Liver (tissue), 9 donors: ENCODE data around the gene STOML3. TPM values are rescaled to one million over a fixed set of nuclear protein-coding genes. Genes with fewer than 3 reads are reported as not detected.

Experiments
- DNase-seq: peaks from one replicate; pipeline ENCODE4 v3.0.0-alpha.2; 2017; ENCODE audit warnings: low spot score
- H3K27ac ChIP-seq, 2 donors: one replicate each; pipeline ENCODE4 v1.7.0; 2013; ENCODE audit warnings: inconsistent platforms in 2 of 2, low read length in 2 of 2, control low read depth in 1 of 2, low read depth in 1 of 2, mild to moderate bottlenecking in 1 of 2
- H3K27me3 ChIP-seq, 4 donors: one replicate each; pipeline versions ENCODE4 v1.6.1 to v1.7.0; 2013; ENCODE audit warnings: low read length in 3 of 4, inconsistent platforms in 1 of 4, mild to moderate bottlenecking in 1 of 4, moderate library complexity in 1 of 4; ENCODE audit not compliant: control insufficient read depth in 4 of 4, insufficient read depth in 4 of 4
- H3K36me3 ChIP-seq, 4 donors: one replicate each; pipeline versions ENCODE4 v1.6.1 to v1.7.0; 2013; ENCODE audit warnings: low read length in 3 of 4, mild to moderate bottlenecking in 3 of 4, low read depth in 1 of 4, moderate library complexity in 1 of 4; ENCODE audit not compliant: control insufficient read depth in 4 of 4, insufficient read depth in 3 of 4
- H3K4me1 ChIP-seq, 4 donors: one replicate each; pipeline versions ENCODE4 v1.6.1 to v1.7.0; 2013; ENCODE audit warnings: low read length in 3 of 4, mild to moderate bottlenecking in 3 of 4, moderate library complexity in 1 of 4; ENCODE audit not compliant: control insufficient read depth in 4 of 4, insufficient read depth in 4 of 4
- H3K4me3 ChIP-seq, 3 donors: one replicate each; pipeline versions ENCODE4 v1.6.1 to v1.7.0; 2013; ENCODE audit warnings: low read length in 3 of 3, control low read depth in 1 of 3, low read depth in 1 of 3, mild to moderate bottlenecking in 1 of 3
- H3K9ac ChIP-seq, 2 donors: one replicate each; pipeline ENCODE4 v1.7.0; 2013; ENCODE audit warnings: low read length in 2 of 2, mild to moderate bottlenecking in 2 of 2, moderate library complexity in 2 of 2, control low read depth in 1 of 2, low read depth in 1 of 2
- H3K9me3 ChIP-seq, 4 donors: one replicate each; pipeline versions ENCODE4 v1.6.1 to v1.7.0; 2013; ENCODE audit warnings: low read length in 3 of 4; ENCODE audit not compliant: control insufficient read depth in 4 of 4
- ATF3 ChIP-seq: IDR thresholded peaks from 2 replicates; pipeline ENCODE4 v1.6.1; 2016; ENCODE audit warnings: antibody characterized with exemption
- CTCF ChIP-seq: fragments of 150-350 bp; IDR thresholded peaks from 2 replicates; pipeline ENCODE4 v1.5.1; 2017; ENCODE audit warnings: improper control_type of control experiment, low read depth, low read length; ENCODE audit not compliant: missing input control
- EGR1 ChIP-seq, 2 donors: IDR thresholded peaks; 2 replicates each; pipeline ENCODE4 v1.6.1; 2016 to 2018; ENCODE audit warnings: antibody characterized with exemption in 2 of 2, low read depth in 2 of 2
- FOXA1 ChIP-seq: IDR thresholded peaks from 2 replicates; pipeline ENCODE4 v1.6.1; 2016; ENCODE audit warnings: antibody characterized with exemption
- FOXA2 ChIP-seq: IDR thresholded peaks from 2 replicates; pipeline ENCODE4 v1.6.1; 2016; ENCODE audit warnings: antibody characterized with exemption
- GABPA ChIP-seq, 2 donors: IDR thresholded peaks in 1 of 2; conservative IDR thresholded peaks in 1 of 2; 2 replicates each; pipeline ENCODE4 v1.6.1; 2016; ENCODE audit warnings: antibody characterized with exemption in 2 of 2, mild to moderate bottlenecking in 1 of 2, moderate library complexity in 1 of 2
- HNF4A ChIP-seq, 2 donors: conservative IDR thresholded peaks; 2 replicates each; pipeline ENCODE4 v1.6.1; 2016; ENCODE audit warnings: antibody characterized with exemption in 2 of 2, mild to moderate bottlenecking in 2 of 2
- HNF4G ChIP-seq: IDR thresholded peaks from 2 replicates; pipeline ENCODE4 v1.6.1; 2016; ENCODE audit warnings: antibody characterized with exemption
- JUND ChIP-seq, 2 donors: IDR thresholded peaks; 2 replicates each; pipeline ENCODE4 v1.6.1; 2016; ENCODE audit warnings: antibody characterized with exemption in 2 of 2
- MAX ChIP-seq: IDR thresholded peaks from 2 replicates; pipeline ENCODE4 v1.6.1; 2016; ENCODE audit warnings: antibody characterized with exemption
- NR2F2 ChIP-seq: IDR thresholded peaks from 2 replicates; pipeline ENCODE4 v1.6.1; 2016; ENCODE audit warnings: antibody characterized with exemption
- RAD21 ChIP-seq, 2 donors: IDR thresholded peaks; 2 replicates each; pipeline ENCODE4 v1.6.1; 2016; ENCODE audit warnings: antibody characterized with exemption in 2 of 2, mild to moderate bottlenecking in 2 of 2
- REST ChIP-seq: IDR thresholded peaks from 2 replicates; pipeline ENCODE4 v1.6.1; 2016; ENCODE audit warnings: antibody characterized with exemption, mild to moderate bottlenecking
- RXRA ChIP-seq, 2 donors: IDR thresholded peaks; 2 replicates each; pipeline ENCODE4 v1.6.1; 2017 to 2018; ENCODE audit warnings: antibody characterized with exemption in 2 of 2, mild to moderate bottlenecking in 1 of 2
- SP1 ChIP-seq: IDR thresholded peaks from 2 replicates; pipeline ENCODE4 v1.6.1; 2018; ENCODE audit warnings: antibody characterized with exemption, mild to moderate bottlenecking
- TAF1 ChIP-seq: conservative IDR thresholded peaks from 2 replicates; pipeline ENCODE4 v1.6.1; 2016; ENCODE audit warnings: antibody characterized with exemption, mild to moderate bottlenecking
- YY1 ChIP-seq: IDR thresholded peaks from 2 replicates; pipeline ENCODE4 v1.6.1; 2016; ENCODE audit warnings: antibody characterized with exemption, mild to moderate bottlenecking
- ZBTB33 ChIP-seq: IDR thresholded peaks from 2 replicates; pipeline ENCODE4 v1.6.1; 2016; ENCODE audit warnings: antibody characterized with exemption
- WGBS: extraction: QIAGEN DNeasy Blood & Tissue Kit; methylation state at CpG from one replicate; pipeline ENCODE4 v1.1.7; 2013; 5-methylcytosine and 5-hydroxymethylcytosine counted together
- polyA plus RNA-seq, 2 donors: library from polyadenylated mRNA; stranded (reverse) in 1 of 2; unstranded in 1 of 2; fragments of 200-250 nt in 1 of 2; fragments of >200 nt in 1 of 2; fragmentation: Nextera tagmentation in 1 of 2; extraction: Ambion mirVana in 1 of 2; gene quantifications; one replicate each; pipeline versions ENCODE4 v1.2.1 to v1.2.3, GENCODE V29; 2013 to 2015
- total RNA-seq, 2 donors: library from RNA; depleted of rRNA; stranded (reverse); fragments of >200 nt; gene quantifications; one replicate each; pipeline ENCODE4 v1.2.3, GENCODE V29; 2014
- donor health status: healthy.
- donor health status: healthy.
- donor health status: healthy.
- donor health status: healthy.
- donor health status: healthy.

The STOML3 gene
- total and polyA plus RNA-seq, 4 donors = not detected

- H3K36me3 ChIP-seq = no peaks in the 10 kb centered on the region
- H3K9me3 ChIP-seq = no peaks in the 10 kb centered on the region
- TF ChIP-seq NR2F2 (no peak), RAD21 (IDR thresholded peaks at IDR 0.05) (peak; percentile 39 to 49)
- H3K4me1 ChIP-seq = no peaks in the 10 kb centered on the region
- H3K27me3 ChIP-seq = peaks cover 0 to 4% (median 1%) of the 10 kb centered on the region in 4 donors
- no peak overlapping the region for H3K27ac ChIP-seq
- DNase-seq = no peak
- H3K4me3 ChIP-seq = no peak overlapping the region
- WGBS = 85% methylated on average over 4 of the region's 4 CpGs
- H3K9ac ChIP-seq = no peak overlapping the region
Measured at GRCh38 chr13:38970380-38971051, 20.1 kb downstream of the STOML3 start.

GRCh38 chr13:38969187-38969586 is 21.4 kb downstream of the STOML3 start:
- WGBS = 42% methylated on average over 2 of the region's 2 CpGs
- no peak overlapping the region for H3K4me3 ChIP-seq
- no peaks in the 10 kb centered on the region for H3K36me3 ChIP-seq
- peaks cover 0 to 4% (median 1%) of the 10 kb centered on the region in 4 donors for H3K27me3 ChIP-seq
- no peaks in the 10 kb centered on the region for H3K4me1 ChIP-seq
- DNase-seq = no peak
- no peak overlapping the region for H3K9ac ChIP-seq
- no peaks in the 10 kb centered on the region for H3K9me3 ChIP-seq
- H3K27ac ChIP-seq = no peak overlapping the region
- TF ChIP-seq FOXA2 (no peak), ATF3 (no peak), FOXA1 (no peak), EGR1 (IDR thresholded peaks at IDR 0.05; ENCODE audit: low read depth in 2 of 2) (no peak), HNF4A (conservative IDR thresholded peaks at IDR 0.05) (no peak), CTCF (no peak), ZBTB33 (no peak), TAF1 (no peak), SP1 (no peak), GABPA (IDR thresholded peaks at IDR 0.05 in 1 of 2, conservative IDR thresholded peaks at IDR 0.05 in 1 of 2) (no peak), RXRA (IDR thresholded peaks at IDR 0.05) (no peak), REST (no peak), NR2F2 (no peak), HNF4G (no peak), YY1 (no peak), MAX (no peak), JUND (IDR thresholded peaks at IDR 0.05) (no peak), RAD21 (IDR thresholded peaks at IDR 0.05) (no peak)
